Stimulated activated CD8-positive, alpha-beta memory T cell treated with anti-CD3 and anti-CD28 coated beads, Interleukin-7, amount 100 ng/mL, for 24 hours (primary cell): Measurements from ENCODE around the gene TMEM151A.

Experiments
- DNase-seq: peaks from one replicate; pipeline ENCODE4 v3.0.0-alpha.2; 2020; ENCODE audit warnings: low read depth

The TMEM151A gene

DNA sequence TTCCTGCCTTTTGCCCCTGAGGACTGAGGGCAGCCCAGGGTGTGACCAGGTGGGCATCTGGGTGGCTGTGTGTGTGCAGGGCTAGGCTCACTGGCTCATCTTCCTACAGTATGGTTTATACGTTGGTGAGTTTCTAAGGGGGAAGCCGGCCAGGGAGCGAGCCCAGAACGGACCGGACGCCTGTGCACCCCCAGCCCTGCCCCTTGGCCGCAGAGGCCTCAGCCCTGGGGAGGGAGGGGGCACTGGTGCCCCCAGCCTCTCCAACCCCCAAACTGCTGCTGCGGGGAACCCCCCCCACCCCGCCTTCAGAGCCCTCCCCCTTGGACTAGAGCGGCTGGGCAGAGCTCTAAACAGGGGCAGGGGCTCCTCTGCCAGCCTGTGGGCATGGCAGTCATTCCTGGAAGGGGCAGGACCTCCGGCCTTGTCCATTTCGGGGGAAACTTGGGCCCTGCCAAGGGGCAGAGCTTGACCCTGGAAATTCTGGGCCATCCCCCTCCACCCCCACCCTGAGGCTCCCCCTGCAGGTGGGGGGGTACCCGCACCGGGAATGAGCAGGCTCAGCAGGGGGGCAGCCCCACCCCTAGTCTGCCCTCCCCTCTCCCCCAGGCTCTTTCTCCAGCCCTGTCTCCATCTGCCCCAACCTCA lies 8.1 kb upstream of the TMEM151A start:
- no peak for DNase-seq

DNA sequence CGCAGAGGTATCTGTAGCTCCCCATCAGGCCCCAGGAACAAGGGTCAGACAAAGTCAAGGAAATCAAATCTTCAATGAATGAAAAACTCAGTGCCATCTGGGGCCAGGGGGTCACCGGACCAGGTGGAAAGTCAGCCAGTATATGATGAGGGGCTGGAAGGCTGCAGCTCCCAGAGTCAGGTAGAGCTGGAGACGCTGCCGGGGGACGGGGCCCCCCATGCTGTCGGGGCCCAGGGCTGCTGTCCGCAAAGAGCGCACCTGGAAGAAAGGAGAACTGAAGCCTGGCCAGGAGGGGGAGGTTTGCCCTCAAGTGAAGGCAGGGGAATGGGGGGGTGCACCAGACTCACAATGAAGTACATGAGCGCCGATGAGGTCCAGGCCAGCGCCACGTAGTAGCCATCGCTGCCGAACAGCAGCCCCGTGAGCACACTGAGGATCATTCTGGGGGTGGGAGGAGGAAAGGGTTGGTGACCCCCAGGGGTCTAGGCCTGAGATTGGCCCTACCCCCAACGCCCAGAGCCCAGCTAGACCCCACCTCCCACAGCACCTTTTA lies 7.1 kb upstream of the TMEM151A start:
- no peak for DNase-seq

DNA sequence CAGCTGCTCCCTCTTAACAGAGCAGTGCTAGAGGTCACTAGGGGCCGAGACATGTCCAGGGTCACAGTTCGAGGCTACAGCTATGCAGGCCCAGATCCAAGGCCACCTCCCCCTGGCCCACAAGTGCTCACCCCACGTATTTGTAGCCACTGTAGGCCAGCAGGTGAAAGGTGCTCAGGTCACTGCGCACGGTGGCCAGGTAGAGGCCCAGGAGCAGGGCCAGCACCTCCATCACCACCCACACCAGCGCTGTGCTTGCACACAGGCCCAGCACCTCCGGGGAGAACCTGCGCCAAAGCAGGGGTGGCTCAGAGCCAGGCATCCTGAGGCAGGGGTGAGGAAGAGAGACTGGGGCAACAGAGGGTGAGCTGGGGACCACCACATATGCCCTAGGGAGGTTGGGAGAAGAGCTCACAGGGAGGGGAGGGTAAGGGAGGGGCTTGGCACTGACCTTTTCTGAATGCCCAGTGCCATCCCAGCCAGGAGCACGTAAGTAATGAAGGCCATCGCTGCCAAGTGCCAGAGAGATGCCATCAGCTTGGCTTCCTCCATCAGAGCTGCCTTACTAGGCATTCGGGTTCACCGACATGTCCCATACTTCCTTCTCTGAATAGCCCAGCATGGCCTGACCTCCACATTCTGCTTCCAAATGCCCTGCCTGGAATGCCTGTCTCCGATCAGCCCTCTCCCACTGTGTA lies 6.3 kb upstream of the TMEM151A start:
- no peak for DNase-seq

DNA sequence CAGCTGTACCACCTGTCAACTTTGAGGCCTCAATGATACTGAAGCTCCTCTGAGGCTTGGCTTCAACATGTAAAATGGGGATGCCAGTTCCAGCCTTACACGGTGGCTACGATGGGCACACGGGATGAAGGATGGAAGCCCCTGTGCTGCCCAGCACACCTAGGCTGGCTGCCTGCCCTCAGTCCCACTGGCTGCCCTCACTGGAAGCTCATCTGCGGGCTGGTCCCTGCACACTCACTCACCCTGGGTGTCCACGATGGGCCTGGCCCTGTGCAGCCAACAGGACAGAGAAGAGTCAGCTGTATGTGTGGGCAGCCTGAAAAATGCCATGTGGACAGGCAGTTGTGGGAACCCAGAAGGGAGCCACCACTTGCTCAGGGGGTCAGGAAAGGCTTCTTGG lies 5.0 kb upstream of the TMEM151A start:
- no peak for DNase-seq

DNA sequence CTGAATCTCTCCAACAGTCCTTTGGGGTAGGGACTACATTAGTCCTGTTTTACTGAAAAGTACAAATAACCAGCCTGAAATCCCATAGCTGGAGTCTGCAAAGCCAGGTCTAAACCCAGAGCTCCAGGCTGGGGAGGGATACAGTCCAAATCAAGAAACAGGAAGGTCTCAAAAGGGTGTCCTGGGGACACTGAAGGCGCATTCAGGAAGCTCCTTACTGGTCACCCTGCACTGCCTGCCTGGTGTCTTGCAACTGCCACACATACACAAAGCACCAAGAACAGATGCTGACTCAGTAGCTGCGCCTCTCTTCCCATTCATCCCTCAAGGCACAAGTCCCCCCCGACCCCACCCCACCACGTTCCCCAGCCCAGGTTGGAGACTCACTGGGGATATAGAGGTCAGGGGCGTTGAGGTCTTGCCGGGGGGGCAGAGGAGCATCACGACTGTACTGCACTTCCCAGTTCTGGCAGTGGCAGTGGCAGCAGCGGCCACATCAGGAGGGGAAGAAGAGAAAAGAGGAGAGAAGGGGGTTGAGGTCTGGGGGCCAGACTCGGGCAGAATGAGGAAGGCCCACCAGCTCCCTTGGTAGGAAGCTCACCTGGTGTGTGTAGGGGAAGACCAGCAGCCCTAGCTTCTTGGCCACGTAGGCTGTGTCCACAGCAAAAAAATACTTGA lies 4.3 kb upstream of the TMEM151A start:
- no peak for DNase-seq

DNA sequence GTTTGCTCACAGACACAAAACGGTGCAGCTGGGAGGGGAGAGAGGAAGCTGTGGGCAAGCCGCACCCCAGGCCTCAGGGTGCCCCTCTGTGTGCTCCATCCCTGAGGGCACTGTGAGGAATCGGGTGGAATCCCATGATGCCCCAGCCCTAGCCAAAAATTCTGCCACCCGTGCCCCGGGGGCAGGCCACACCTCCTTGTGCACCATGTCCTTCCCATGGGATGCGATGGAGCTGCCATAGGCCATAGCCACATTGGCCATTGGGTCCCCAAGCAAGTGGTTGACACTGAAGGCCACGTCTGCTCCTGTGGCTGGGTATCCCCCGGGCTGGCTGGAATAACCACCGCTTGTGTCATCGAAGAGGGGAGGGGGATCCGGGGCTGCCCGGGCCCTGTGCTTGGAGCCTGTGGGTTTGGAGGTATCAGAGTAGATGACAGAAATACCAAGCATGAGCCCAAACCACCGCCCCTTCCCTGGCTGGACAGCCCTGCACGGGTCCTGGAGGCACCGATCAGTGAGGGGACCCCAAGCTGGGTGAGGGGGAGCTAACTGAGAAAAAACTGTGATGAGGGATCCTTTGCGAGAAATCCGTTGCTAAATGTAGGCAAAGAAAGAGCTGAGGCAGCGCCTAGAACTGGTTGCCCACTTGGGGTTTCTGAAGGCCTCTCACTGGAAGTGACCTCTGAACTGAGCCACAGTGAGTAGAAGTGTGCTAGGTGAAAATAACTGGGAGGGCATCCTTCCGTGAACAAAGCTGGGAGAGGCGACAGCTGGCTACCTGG lies 3.6 kb upstream of the TMEM151A start:
- DNase-seq, result no peak

DNA sequence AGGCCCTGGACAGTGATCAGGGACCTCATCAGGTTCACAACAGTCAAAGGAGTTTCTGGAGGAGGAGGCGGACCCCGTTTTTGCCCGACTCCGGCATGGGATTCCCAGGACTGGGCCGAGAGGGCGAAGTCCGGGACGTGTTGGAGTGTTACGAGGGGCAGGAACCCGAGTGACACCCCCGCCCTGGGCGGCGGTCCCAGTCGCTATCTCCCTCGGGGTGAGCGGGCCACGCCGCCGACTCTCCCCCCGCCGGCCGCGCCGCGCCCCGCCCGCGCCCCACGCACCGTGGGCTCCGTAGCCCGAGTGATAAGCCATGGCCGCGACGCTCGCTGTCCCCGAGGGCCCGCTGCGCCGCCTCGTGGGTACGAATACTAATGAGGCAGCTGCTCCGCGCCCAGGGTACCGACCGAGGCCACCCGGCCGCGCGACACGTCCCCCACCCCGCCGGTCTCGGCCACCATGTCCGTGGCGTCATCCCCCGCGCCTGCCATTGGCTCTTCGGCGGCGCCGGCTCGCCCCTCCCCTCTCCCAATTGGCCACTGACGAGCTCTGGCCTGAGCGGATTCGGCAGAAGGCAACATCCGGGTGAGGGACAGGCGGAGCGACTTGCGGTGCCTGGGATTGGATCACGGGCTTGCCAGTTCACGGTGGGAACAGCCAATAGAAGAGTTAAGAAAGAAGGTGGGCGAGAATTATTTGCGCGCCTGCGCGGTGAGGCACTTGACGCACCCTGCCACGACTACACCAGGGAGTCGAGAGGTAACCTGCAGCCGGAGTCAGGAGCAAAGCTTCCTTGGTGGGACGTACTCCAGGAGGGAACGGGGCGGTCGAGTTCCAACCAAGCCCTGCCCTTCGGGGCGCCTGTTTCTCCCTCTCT lies 2.8 kb upstream of the TMEM151A start, which contains the start of gene YIF1A:
Gene YIF1A, minus strand, starts transcription at position 473 of the 877 bp plus-strand sequence. Its CDS starts 158 bp downstream, at position 315.
- peak; percentile 94 for DNase-seq

DNA sequence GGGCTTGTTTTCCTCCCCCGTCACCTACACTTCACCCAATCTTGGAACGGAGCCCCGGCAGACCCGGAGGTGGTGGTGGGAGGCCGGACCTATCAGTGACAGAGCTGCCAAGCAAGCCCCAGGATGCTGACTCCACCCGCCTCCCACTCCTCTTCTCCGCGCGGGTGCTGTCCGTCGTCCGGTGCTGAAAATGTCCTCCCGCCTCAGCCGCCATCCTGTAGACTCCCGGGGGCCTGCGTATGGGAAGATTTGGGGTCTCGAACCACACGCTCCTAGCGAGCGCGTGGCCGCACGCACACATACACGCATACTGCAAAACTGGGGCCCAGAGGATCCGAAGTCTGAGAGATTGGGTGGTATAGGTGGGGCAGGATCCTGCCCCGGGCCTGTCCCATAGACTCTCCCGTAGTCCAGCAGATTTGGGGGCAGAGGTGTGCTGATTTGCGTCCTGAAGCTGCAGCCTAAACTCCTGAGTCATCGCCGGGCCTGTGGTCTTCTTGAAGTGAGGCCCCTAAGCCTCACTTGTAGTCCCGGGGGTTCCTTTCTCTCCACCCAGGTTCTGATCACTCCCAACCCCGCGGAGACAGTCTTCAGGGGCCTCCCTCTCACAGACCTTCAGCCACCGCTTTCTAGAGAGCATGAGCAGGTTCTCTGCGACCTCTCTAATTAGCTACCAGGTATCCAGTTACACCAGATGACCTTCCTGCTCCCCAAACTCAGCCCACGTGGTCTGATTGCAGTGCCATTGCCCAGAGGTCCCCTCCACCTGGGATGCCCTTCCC lies 2.0 kb upstream of the TMEM151A start:
- DNase-seq, result peak; percentile 62

DNA sequence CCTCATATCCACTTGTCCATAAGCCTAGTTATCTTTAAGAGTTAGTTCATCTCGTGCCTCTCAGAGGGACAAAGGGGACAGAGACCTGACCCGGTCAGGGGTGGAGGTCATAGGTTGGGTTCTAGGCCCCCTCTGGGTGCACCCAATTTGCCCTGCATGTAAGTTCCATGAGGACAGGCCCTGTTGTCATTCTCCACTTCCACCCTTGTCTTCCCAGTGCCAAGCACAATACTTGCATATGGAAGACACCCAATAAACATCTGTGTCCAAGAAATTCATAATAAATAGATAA lies 1.4 kb upstream of the TMEM151A start:
- no peak for DNase-seq

DNA sequence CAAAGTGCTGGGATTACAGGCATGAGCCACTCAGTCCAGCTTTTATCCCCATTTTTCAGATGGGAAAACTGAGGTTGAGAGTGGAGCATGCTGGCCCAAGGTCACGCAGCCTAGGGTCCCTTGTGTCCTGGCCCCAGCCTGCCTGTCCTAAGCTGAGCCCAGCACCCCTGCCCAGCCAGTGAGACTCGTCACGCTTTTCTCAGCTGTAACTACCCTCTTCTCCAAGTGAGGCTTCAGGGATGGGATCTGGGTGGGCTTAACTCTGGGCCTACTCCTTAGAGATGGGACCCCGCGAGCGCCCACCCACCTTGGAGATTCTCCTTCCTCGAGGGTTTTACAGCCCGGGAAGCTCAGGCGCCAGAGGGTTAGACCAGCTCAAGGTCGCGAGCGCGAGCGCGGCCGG lies 390 bp upstream of the TMEM151A start:
- DNase-seq, result no peak

DNA sequence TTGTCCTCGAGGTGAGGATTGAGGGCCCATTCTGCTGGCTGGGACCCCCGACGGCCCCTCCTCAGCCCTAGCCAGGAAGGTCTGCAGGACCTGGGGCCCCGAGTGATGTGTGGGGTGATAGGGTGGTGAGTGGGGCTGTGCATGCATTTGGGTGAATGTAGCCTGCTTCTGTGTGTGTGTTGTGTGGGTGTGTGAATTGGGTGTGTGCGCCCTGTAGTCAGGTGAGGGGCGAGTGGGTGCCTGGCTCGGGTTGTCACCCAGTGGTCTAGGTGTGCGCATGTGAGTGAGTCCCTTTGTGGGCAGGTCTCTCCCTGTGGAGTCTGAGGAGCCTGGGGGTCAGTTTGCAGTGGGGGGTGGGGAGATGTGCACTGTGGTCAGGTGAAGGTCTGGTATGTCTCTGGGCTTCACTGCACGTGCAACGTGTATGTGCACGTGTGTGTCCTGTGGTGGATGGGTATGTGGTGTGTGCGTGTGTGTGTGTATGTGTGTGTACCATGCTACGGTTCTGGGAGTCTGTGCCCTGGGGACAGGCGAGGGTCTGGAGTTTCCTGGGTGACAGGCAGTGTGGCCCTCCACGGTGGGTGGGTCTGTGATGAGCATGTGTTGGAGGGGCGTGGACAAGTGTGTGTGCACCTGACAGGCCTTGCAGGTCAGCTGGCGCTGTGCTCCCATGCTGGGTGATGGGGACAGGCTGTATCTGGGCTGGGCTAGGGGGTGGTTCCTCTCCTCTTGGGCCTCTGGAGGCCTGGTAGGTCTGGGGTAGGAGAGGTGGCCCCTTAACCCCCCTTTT lies 1.0 kb downstream of the TMEM151A start:
- DNase-seq, result no peak

DNA sequence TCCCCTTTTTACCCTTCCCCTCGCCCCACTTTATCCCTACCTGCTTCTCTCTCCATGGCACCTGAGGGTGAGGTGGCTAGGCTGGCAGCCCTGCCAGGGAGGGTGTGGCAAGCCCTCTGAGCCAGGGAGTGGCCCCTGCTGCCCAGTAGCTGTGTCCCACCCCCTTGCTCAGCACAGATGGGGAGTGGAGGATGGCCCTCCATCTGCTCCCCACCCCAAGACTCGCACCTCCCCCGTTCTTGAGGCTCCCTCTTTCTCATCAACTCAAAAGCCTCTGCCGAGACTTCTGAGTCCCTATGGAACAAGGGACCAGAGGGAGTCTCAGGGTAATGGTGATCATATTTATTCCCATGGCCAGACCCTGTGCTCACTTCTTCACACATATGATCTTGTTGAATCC lies 1.7 kb downstream of the TMEM151A start:
- no peak for DNase-seq

DNA sequence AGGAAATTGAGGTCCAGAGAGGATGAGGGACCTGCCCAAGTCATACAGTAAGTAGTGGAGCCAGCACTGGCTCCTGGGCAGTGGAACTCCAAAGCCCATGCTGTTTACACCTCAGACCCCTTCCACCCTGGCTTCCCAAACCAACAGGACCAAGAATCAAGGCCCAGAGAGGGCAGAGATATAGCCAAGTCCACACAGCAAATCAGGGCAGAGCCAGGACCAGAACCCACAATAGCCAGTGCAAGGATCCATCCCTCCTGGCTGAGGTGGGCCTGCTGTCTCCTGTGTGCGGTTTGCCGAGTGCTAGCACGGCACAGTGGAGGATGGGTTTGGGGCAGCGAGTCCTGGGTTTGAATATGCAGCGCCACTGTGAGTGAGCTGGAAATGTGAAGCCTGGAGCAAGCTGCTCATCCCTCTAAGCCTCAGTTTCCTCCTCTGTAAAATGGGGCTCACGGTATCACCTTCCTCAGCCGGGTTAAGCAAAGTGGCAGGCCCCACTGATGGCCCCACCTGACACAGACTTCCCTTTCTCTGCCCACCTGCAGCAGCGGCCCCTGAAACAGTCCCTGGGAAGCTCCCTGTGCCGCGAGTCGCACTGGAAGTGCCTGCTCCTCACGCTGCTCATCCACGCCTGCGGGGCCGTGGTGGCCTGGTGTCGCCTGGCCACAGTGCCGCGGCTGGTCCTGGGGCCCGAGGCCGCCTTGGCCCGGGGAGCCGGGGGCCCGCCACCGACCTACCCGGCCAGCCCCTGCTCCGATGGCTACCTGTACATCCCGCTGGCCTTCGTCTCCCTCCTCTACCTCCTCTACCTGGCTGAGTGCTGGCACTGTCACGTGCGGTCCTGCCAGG lies 2.3 kb downstream of the TMEM151A start:
- no peak for DNase-seq

DNA sequence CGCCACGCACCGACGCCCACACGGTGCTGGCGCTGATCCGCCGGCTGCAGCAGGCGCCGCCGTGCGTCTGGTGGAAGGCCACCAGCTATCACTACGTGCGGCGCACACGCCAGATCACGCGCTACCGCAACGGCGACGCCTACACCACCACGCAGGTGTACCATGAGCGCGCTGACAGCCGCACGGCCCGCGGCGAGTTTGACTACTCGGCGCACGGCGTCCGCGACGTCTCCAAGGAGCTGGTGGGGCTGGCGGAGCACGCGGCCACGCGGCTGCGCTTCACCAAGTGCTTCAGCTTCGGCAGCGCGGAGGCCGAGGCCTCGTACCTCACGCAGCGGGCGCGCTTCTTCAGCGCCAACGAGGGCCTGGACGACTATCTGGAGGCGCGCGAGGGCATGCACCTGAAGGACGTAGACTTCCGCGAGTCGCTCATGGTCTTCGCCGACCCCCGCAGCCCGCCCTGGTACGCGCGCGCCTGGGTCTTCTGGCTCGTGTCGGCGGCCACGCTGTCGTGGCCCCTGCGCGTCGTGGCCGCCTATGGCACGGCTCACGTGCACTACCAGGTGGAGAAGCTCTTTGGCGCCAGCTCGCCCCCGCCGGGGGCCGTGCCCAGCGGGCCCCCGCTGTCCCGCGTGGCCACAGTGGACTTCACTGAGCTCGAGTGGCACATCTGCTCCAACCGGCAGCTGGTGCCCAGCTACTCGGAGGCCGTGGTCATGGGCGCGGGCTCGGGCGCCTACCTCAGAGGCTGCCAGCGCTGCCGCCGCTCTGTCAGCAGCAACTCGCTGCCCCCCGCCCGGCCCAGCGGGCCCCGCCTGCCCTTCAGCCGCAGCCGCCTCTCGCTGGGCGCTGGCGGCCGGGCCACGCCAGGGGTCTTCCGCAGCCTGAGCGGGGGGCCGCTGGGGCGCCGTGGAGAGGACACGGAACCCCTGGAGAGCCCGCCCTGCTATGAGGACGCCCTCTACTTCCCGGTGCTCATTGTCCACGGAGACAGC lies 3.2 kb downstream of the TMEM151A start:
- no peak for DNase-seq

DNA sequence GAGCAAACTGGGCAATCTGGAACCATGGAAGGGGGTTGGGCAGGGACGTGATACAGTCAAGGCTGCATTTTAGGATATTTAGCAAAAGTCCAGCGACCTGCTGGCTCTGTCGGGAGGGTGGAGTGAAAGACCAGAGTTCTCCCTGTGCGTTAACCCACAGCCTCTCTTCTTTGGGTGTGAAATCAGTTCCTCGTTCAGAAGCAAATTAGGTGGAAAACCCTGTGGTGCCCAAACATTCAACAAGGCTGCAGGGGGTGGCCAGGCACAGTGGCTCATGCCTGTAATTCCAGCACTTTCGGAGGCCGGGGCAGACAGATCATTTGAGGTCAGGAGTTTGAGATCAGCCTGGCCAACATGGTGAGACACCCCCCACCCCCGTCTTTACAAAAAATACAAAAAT lies 5.9 kb downstream of the TMEM151A start:
- no peak for DNase-seq

DNA sequence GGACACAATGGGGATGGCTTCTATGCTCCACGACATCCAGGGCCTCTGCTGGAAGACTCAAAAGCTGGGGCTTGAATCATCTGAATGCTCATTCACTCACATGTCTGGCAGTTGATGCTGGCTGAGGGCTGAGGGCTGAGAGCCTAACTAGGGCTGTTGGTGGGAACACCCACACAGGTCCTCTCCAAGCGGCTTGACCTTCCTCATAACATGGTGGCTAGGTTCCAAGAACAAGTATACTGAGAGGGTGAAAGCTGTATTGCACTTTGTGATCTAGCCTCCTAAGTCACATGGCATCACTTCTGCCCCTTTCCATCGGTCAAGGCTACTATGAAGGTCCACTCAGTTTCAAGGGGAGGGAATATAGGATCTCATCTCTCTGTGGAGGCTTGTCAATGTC lies 7.5 kb downstream of the TMEM151A start:
- DNase-seq, result no peak

DNA sequence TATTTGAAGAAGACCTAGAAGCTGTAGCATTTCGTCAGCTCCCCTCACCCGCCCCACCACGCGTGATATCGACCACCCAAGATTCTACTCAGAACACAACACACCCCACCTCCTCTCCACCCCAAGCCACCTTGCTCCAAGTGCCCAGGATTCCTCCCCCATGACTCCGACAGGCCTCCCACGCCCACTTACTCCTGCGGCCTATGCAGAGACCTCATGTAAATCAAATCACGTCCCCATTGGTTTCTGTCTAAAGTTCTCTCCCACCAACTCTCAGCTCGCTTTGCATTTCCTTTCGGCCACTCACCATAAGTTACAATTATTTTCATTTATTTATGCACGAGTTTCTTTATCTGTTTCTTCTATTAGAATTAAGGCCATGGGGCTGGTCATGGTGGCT lies 11.0 kb downstream of the TMEM151A start:
- DNase-seq, result no peak

DNA sequence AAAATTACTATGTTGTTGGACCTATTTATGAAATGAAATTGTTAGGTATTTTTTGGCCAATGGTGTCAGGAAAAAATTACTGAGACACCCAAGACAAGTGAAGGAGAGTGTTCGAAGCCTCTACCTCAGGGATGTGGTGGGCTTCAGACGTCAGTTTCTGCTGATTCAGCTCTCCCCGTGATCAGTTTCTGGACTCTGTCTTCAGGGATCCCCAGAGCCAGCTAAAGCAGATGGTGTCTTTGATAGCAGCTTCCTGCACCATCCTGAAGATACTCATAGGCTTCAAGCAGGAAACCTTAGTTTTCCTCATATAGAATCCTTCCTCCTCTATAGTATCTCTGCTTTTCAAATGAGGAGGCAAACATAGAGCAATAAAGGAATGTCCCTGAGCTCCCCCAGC lies 17.8 kb downstream of the TMEM151A start:
- DNase-seq, result no peak
